SHP77 (cell line): ENCODE data around the gene CD300H.

ENCODE experiments used
- DNase-seq, 2 experiments: peaks; one replicate each; lab custom pipeline; 2025; lab: John Stamatoyannopoulos, UW

CD300H gene

DNA sequence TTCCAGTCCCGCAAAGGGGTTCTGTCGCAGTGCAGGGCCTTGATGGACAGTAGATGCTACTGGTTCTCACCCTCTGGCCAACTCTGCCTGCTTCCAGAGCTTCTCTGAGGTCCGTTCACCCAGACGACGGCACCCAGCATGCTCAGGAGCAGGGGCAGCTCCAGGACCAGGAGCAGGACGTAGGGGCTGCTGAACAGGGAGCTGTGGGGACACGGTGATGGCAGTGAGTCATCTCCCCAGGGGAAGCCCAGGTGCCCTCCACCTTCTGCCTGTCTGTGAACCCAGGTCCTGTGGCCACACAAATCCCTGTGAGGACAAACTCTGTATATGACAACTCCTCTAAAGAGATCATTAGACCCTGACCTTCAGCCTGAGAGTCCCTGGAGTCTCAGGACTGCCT, 18.0 kb downstream of the CD300H start:
- DNase-seq = no peak

DNA sequence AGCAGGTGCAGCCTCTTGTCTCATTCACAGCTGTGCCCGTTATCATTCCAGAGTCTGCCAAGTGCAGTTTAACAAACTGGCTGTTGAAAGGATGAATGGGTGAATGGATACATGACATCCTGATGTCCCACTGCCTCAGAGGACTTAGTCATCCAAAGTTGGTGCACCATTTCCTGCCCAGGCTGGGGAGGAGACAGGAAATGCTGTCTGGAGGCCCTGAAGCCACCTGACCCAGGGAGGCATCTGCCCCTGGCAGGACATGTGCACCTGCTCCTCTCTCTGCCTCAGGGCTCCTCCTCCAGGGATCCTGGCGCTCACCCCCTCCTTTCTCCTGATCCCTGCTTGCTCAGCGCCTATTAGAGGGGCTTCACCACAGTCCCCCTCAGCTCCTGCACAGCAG, 19.6 kb downstream of the CD300H start:
- DNase-seq = peak; percentile 76 to 77

DNA sequence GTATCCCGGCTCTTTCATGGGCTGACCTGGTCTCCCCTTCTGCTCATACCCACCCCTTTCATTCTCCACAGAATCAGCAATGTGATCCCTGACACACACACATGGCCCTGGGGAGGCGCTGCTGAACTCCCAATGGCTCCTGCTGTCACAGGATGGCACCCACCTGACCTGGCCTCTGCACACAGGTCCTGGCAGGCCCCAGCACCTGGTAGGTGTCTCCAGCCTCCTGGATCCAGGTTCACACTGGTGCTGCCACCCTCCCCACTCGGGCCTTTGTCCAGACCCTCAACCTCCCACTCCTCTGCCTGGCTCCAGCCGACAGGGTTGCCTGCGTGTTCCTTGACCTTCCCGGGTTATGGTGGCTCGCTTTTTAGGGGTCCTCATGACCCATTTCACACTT, 20.0 kb downstream of the CD300H start:
- DNase-seq = no peak

DNA sequence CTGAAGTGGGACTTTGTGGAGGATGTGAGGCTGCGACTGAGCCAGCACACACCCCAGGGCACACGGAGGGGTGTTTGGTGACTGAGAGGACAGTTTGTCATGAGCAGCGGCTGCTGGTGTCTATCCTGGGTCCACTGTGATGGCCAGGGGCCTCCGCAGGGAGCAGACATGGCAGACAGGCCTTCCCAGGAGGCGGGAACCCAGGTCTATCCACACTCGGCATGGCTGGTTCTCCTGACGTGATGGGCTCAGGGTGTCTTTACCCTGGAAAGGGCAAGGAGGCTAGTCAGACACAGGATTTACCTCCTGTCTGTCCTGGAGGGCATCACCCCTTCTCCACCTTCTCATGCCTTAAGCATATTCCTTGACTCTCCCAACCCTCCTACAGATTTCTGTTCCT, 20.7 kb downstream of the CD300H start:
- DNase-seq = no peak

DNA sequence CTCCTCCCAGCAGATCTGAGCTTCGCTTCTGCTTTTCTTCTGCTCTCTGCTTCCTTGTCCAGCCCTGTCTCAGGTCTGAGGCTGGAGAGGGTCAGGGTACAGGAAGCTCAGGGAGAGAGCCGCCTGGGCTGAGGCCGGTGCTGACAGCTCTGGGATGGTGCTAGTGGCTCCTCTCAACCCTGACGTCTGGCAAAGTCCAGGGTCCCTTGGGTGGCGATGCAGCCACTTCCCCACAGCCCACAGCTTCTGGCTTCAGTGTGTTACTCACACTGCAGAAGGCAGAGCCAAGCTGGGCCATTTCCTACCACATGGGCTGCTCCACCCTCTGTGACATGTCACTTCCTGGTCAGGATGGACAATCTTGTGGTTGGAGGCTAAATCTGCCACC, 21.5 kb downstream of the CD300H start, which contains the start of gene CD300C:
Gene CD300C (minus strand): TSS at position 273 of the 388 bp plus-strand sequence. CDS start 333 bp downstream, outside the sequence.
- DNase-seq = no peak

DNA sequence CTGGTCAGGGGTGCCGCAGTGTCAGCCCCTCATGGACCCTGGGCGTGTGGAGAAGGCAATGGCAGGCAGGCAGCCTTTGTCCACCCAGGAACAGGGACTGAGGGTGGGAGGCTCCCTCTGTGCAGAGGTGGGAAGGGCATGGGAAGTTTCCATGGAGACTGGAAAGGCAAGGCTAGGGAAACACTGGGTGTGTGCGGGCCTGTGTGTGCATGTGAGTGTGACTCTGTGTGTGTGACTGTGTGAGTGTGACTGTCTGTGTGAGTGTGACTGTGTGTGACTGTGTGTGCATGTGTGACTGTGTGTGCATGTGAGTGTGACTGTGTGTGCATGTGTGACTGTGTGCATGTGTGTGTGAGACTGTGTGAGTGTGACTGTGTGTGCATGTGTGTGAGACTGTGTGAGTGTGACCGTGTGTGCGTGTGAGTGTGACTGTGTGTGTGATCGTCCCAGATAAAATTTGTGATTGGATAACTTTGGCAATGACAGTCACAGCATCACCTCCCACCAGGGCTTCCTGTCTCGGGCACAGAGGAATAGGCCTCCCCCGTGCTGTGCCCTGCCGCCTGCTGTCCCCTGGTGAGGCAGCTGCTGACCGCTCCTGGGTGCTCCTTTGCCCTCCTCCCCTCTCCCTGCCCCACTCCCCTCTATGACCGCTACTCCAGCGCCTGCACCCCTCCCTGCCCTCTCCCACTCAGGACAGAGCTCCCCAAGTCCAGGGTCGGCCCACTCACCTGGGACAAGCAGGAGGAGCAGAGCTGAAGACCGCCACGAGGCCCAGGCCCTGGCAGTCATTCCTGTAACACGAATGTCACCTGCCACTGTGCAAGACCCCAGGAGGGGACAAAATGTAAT, 22.1 kb downstream of the CD300H start:
- no peak for DNase-seq

DNA sequence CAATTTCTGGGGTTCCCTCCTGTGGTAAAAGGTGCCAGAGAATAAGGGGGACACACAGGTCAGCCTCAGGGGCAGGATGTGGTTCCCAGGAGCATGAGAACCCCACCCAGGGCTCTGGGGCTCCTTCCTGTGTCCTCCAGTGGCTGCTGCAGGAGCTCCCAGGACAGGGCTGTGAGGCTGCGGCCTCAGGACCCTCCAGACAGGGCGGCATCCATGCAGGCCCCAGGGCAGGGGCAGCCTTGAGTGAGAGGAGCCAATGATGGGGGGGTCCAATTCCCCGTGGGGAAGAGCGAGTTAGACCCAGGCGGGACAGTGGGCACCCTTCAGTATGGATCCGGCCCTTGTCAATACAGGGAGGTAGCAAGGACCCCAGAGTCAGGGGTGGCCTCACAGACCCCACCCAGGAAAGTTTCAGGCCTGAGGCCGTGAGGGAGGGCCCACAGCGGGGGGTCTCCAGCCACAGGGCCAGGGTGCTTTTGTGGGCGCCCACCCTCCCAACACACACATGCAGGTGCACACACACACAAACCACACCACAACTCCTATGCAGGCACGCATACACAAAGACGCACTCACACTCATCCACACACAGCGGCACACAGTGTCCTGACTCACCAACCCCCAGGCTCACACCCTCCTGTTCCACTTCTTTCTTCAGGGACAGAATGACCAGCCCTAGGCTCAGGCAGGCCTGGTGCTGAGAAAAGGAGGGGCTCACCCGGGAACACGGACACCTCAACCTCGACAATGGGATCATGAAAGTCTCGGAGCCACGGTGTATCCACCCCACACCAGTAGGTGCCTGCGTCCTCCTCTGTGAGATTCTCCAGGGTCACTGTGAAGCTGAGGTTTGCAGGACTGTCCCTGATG, 23.2 kb downstream of the CD300H start:
- no peak for DNase-seq

DNA sequence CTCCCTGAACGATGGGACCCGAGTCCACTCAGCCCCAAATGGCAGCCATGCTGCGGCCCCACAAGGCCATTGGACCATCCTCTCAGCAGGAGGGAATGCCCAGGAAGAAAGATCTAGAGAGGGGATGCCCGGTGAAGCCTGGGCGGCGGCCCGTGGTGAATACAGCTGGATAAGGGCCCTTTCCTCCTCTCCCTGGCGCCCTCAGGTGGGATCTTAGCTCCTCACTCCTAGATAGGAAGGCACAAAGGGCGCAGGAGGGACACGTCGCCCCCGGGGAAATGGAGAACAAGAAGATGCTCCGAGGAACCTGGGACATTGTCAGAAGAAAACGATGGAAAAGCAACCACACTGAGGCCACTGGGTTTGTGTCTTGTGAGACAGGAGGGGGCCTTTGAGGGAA, 23.9 kb downstream of the CD300H start:
- no peak for DNase-seq

DNA sequence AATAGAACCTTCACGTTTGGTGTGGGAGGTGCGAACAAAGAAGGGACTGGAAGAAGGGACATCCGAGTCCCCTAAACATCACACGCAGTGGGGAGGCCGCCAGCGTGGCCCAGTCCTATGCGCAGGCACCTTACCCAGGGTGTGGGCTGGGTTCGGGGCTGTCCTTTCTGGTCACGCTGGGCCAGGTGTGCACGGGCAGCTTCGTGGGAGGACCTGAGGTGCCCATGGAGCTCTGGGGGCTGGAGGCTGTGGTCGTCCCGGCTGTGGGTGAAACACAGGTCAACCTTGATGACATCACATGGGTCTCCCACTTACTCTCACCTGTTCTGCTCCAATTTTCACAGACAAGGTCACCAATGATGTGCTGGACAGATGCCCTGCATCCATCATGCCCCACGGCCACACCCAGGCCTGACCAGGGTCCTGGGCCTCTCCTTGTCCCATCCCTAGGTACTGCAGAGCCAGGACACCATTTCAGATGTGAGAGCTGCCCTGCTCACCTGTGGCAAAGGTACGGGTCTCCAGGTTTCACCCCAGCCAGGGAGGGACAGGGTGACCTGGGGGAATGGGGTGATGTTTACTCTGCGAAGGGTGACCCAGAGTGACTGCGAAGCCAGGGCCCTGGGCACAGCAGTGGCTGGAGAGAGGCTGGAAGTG, 24.5 kb downstream of the CD300H start:
- DNase-seq = no peak

DNA sequence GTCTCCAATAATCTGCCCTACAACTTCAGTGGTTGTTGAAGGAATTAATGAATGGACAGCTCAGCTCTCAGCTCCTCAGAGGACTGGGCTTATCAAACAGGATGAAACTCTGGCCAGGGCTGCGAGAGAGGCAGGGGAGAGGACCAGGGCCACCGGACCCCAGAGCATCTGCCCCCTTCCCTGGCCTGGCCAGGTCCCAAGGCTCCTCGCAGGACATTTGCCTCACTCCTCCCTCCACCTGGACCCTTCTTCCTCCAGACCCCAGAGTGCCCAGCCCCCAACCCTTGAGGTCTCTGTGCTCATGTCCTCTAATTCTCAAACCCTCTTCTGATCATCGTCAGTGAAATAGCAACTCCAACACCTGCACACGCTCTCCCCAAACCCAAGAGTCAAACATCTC, 25.1 kb downstream of the CD300H start:
- no peak for DNase-seq

DNA sequence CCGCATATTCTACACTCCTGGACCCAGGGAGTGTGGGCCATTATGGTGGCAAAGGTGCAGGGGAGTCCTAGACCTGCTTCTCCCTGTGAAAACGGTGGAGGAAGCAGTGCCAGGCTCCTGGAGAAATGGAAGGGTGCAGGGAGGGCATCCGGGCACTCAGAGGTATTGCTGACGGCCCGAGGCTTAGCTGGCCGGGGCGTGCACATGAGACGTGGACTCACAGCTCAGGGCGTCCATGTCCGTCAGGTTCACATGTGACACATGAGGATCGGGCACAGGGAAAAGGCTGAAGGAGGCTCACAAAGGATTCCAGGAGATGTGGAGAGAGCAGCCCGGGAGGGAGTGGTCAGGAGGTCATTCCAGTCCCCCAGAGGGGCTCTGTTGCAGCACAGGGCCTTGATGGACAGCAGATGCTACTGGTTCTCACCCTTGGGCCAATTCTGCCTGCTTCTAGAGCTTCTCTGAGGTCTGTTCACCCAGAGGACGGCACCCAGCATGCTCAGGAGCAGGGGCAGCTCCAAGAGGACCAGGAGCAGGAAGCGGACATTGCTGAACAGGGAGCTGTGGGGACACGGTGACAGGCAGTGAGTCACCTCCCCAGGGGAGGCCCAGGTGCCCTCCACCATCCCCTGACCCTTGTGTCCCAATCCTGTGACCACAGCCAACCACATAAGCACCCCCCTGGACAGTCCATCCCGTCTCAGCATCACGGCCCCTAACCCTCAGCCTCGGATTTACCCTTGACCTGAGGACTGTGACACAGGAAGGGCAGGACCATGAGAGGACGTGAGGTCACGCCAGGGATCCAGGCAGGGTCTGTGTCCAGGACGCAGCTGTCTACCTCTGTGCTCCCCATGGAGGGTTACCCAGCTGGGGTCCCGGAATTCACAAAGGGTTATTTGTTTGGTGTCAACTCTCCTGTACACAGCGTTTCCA, 25.9 kb downstream of the CD300H start:
- no peak for DNase-seq

DNA sequence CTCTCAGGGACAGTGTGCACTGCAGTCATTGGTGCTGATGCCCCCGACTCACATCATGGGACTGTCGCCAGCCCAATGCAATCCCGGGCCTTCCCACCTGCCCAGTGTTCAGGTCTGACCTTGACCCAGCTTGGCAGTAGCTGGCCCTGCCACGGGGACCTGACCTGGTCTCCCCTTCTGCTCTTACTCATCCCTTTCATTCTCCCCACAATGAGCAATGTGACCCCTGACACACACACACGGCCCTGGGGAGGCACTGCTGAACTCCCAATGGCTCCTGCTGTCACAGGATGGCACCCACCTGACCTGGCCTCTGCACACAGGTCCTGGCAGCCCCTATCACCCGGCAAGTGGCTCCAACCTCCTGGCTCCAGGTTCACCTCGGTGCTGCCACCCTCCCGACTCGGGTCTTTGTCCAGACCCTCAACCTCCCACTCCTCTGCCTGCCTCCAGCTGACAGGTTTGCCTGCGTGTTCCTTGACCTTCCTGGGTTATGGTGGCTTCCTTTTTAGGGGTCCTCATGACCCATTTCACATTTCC, 28.0 kb downstream of the CD300H start:
- DNase-seq = no peak

DNA sequence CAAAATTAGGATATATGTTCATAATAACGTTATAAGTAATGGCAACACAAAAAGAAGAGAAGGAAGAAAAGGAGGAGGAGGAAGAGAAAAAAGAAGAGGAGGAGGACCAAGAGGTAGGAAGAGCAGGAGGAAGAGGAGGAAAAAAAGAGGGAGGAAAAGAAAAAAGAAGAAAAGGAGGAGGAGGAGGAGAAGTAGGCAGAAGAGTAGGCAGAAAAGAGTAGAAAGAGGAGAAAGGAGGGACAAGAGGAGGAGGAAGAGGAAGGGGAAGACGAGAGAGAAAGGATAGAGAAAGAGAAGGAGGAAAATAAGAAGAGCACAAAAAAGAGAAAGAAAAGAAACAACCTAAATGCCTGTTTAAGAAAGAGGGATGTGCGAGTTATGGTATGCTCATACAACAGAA, 30.4 kb downstream of the CD300H start:
- no peak for DNase-seq

DNA sequence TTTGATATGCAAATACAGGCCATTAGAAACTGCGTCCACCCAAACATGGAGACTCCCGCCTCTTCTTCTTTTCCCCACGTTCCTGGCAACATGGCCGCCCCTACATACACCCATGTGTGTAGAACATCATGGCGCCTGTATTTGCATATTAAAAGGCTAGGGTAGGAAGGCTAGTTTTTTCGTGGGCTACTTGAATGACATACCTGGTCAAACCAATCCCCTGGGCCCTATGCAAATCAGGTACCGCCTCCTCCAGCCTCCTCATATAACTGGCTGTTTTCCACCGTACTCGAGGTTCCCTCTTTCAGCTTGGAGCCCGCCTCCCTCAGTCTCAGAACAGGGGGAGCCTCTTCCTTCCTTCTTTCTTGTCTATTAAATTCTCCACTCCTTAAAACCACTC, 35.2 kb downstream of the CD300H start:
- DNase-seq = no peak

DNA sequence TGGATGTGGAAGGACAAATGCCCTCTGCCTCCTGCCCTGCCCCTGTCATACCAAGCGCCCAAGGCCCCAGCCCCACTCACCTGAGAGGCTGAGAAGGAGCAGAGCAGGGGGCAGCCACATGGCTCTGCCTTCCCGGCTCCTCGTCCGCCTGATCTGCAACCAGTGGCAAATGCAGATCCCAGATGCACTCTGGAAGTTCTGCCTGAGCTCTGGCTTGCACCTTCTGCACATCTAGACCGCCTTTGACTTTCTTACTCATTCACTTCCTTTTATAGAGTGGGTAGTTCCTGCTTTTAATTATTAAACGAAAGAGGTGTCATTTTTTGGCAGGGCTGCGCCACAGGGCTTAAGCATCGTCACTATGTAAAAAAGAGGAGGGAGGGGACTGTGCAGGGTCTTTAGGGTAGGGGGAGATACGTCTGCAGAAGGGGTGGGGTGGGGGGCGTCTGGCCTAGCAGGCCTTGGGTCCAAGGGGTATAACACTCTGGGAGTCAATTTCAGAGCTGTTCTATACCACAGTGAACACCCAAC, 36.0 kb downstream of the CD300H start, which contains the start of gene CD300LB:
Gene CD300LB (minus strand): TSS at position 245 of the 531 bp plus-strand sequence. CDS start 125 bp downstream, at position 120.
- no peak for DNase-seq

DNA sequence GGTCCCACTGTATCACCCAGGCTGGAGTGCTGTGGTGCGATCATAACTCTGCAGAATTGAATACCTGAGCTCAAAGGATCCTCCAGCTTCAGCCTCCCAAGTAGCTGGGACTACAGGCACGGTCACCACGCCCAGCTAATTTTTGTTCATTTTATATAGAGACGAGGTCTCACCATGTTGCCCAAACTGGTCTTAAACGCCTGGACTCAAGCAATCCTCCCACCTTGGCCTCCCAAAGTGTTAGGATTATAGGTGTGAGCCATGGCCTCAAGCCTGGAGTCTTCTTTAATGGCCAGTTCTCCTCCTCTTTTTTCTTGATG, 36.5 kb downstream of the CD300H start:
- no peak for DNase-seq

DNA sequence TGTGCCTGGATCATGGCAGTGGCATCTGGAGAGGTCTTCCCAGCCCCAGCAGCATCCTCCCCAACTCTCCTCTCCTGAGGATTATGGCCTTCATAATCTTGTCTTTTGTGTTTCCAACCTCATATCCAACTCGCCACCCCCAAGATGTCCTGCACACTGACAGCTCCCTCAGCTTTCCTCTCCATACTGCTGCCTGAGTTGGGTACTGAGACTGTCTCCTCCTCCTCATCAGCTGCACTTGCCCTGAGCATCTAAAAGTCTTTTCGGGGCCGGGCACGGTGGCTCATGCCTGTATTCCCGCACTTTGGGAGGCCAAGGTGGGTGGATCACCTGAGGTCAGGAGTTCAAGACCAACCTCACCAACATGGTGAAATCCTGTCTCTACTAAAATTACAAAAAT, 38.1 kb downstream of the CD300H start:
- DNase-seq = no peak

DNA sequence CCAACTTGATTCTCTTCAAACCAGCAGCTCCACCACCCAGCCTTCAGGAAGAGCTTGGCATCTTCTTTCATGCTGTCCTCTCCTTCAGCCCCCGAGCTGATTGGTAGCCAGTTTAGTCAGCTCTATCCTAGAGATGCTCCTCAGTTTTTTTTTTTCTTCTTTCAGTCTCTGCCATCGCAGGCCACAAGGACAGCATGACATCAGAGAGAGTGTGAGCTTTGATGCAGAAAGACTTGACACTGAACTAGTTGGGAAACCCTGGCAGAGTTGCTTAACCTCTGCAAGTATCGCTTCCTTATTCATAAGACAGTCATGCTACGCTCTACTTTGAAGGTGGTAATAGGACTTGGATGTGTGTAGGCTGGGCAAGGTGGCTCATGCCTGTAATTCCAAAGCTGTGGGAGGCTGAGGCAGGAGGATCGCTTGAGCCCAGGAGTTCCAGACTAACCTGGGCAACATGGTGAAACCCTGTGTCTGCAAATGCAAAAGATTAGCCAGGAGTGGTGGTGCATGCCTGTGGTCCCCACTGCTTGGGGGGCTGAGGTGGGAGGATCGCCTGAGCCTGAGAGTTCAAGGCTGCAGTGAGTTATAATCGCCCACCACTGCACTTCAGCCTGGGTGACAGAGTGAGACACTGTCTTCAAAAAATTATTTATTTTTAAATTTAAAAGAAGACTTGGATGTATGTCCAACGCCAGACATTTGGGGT, 38.7 kb downstream of the CD300H start:
- DNase-seq = no peak

DNA sequence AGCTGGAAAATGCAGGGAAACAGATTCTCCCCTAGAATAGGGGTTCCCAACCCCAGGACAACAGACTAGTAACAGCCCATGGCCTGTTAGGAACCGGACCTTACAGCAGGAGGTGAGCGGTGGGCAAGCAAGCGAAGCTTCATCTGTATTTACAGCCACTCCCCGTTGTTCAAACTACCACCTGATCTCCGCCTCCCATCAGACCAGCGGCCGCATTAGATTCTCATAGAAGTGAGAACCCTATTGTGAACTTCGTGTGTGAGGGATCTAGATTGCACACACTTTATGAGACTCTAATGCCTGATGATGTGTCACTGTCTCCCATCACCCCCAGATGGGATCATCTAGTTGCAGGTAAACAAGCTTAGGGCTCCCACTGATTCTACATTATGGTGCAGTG, 39.6 kb downstream of the CD300H start:
- no peak for DNase-seq

DNA sequence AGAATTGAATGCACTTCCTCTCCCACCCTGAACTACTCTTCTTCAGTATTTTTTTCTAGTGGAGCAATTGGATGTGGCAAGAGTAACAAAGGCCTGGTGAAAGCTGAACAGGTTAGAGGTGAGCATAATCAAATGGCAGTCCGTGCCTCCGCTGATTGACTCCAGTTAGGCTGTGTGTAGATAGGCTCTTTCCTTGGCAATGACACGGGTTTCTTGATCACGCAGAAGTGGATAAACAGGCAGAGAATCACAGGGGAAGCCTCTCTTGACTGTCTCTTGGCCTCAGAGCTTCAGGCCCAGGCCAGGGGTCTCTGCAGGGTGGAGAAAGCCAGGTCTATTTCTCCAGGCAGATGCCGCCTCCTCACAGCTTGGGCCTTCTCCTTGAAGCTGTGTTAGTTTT, 40.2 kb downstream of the CD300H start:
- DNase-seq = no peak
